Measurements from ENCODE around the gene ZMIZ1.

Gene ZMIZ1

GRCh38 chr10:79247373-79248137 is 178.8 kb downstream of the ZMIZ1 start:
- no peak for DNase-seq (ENCODE audit: low read depth)

DNA sequence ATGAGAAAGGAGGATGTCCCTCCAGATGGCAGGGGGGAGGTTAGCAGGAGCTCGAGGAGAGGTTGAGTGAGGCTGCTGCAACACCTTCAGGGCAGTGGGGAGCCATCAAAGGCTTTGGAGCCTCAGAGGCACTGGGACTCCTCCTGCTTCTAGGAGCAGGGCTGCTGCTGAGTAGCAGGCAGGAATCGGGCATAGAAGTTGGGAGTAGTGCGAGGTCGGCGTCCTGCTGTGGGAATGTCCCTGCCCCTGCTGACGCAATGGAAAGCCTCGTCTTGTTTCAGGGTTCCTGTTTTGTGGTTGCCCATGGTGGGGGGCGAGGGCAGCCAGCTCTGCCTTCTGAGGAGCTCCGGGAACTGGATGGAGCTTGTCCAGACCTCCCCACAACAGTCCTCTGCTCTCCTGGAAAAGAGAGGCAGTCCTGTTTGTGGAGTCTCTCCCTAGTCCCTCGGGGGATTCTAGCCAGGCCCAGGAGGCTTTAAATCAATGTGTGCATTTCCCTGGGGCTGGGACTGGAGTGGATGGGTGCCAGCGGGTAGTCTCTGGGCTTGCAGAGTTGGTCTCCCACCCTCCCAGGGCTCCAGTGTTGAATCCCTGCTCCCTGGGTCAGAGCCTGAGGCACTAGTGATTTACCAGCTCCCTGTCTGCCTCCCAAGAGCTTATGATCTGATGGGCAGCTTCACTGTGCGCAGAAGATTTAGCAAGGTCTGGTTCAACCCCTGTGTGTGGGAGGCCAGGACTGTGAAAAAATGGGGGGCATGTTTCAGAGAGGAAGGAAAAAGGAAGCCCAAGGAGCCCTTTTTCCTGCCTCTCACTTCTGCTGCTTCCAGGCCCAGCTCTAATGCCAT is 179.8 kb downstream of the ZMIZ1 start:
- no peak for DNase-seq (ENCODE audit: low read depth)

- no peak for DNase-seq (ENCODE audit: low read depth)
Measured at GRCh38 chr10:79249186-79250121, 180.7 kb downstream of the ZMIZ1 start.

GRCh38 chr10:79250259-79250658 is 181.5 kb downstream of the ZMIZ1 start:
- no peak for DNase-seq (ENCODE audit: low read depth)

GRCh38 chr10:79252450-79252849 is 183.7 kb downstream of the ZMIZ1 start:
- no peak for DNase-seq (ENCODE audit: low read depth)

DNA sequence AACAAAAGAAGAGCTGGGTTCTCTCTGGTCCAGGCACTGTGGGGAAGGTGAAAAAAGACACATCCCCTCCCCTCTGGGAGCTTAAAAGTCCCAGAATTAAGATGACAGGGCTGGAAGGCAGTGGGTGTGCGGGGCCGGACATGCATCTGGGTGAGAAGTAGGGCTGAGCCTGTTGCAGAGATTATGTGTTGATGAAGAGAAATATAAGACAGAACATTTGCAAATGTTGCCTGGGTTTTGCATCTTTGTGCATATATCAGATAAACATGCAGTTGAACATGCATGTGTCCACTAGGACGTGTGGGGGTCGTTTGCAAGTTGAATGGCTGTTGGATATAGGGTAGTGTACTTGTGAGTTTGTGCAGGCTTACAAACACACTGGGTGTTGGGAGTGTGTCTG is 184.2 kb downstream of the ZMIZ1 start:
- DNase-seq (ENCODE audit: low read depth) = no peak

DNA sequence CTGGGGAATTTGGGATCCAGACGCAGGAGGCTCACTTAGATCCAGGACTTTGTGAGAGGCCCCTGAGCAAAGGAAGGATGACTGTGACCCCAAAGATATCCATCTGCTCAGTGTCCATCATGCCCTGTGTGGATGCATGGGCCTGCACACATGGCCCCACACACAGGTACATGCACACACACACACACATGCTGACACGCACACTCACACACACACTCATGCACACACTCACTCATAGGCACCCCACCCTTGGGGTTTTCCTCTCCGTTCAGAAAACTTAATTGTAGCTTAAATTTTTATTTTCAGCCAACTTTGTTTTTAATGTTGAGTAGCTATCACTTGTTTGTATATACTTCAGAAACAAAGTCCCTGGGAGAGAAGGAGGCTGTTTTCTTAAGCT is 184.9 kb downstream of the ZMIZ1 start:
- no peak for DNase-seq (ENCODE audit: low read depth)

DNA sequence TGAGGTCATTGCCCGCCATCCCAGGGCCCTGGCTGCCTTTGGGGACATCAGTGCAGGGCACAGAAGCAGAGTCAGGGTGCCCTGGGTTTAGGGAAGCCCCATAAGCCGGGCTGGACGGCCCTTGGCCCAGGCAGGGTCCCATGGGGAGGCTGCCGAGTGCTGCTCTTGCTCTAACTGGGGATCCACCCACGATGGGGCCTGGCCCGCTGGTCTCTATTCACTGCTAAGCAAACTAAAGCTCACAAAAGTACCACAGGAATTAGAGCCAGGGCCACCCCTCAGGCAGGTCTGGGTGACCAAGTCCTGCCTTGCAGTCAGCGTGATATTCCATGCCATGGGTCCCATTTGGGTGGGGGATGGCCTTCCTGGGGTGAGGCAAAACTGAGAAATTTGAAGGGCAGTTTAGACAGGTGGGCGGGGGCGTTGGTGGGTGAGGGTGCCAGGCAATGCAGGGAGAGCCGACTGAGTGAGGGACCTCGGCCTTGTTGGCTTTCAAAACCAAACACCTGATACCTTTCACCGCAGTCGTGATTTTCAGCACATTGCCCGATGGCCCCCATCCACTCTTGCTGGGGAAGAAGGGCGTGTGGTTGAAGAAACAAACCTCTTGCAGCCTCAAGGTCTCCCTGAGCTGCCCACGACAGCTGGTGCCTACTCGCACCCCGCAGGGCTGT is 185.7 kb downstream of the ZMIZ1 start:
- no peak for DNase-seq (ENCODE audit: low read depth)

DNA sequence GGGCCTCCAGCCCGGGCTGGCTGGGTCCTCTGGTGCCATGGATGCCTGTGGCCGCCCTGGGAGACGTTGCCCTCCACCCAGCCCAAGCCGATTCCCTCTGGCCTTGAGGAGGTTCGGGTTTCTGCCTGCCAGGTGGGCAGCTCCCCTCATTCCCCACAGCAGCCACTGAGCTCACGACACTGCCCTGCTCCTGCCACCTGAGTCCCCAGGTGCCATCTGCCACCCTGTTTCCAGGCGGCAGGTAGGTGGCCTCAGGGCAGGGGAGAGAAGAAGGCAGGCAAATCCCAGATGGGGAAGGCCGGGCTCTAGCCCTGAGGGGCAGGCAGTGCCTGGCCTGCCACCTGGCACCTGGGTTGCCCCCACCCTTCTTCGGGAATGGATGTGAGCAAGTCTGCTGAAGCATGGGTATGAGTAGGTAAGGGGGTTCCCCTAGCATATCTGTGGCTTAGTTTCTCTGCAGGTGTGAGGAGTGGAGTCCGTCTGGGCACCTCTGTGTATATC is 186.3 kb downstream of the ZMIZ1 start:
- no peak for DNase-seq (ENCODE audit: low read depth)

DNA sequence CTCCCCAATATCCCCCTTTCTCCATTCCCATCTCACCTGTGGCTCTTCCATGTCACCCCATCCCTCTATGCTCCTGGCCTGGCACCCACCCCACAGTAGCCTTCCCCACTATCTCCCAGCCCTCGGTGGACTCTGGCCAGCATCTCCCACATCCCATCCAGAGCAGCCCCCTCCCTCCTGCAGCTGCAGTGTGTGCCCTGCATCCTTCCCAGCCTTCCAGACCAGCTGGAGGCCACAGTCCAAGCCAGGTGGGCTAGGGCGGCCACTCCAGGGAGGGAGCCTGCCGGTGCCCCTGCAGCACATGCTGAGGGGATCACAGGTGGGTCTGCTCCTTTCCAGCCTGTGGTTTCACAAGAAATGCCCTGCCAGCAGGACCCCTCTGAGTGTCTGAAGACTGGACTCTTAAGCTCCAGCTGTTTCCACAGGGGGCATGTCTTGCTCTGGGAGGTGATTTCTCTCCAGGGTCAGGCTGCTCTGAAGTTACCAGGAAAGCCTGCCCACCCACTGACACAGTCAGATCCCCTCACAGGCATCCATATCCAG is 187.6 kb downstream of the ZMIZ1 start:
- DNase-seq (ENCODE audit: low read depth) = no peak

DNA sequence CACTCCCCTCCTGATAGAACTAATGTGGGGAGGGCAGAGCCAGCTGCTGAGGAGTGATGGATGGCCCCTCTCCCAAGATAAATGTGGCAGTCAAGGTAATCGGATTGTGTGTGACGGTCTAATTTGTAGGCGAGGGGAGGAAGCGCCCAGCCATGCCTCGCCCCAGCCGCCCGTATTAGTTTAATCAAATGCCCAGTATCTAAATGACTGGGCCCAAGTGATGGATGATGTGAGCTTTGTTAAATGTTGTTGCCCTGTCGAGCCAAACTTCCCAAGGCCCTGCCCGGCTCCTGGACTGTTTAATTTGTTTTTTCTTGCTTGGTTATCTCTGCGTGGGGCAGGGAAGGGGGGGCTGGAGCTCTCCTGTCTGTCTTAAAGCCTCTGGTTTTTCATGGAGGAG is 190.1 kb downstream of the ZMIZ1 start:
- no peak for DNase-seq (ENCODE audit: low read depth)

- DNase-seq (ENCODE audit: low read depth) = no peak
Measured at GRCh38 chr10:79259834-79260233, 191.1 kb downstream of the ZMIZ1 start.

DNA sequence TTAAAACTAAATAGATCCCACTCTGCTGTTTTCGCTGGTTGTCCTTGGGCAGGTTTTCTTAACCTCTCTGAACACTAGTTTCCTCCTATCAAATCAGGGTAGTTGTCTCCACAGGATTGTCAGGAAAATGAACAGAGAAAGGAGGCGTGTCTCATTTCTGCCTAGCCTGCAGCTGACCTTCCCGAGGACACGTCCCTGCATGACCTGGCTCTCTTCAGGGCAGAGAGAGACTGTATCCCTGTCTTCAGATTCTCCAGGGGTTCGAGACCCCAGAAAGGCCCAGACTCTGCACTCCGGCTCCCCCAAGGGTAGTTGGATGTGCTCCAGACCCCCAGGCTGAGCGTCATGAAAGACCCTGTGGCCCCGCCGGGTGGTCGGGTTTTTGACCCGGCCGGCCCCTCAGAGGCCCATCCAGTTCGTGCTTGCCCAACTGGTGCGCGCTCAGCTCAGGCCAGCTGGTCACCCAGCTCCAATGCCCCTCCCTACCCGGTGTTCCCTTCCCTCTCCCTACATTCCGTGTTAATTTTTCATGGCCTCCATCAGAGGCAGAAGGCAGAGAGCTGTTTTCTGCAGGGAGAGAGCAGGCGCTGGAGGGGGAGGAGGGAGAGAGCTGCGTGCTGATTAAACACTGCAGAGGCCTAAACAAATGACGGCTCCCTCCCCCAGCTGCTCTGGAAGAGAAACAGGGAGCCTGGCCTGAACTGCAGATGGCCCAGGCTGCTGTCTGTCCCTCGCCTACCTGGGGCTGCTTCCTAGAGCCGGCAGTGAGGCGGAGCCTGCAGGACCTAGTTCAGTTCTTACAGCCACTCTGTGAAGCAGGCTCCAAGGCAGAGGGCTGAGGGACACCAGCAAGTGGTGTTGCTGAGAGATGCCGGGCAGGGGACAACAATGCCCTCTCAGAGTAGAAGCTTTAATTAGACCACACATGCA is 192.3 kb downstream of the ZMIZ1 start:
- no peak for DNase-seq (ENCODE audit: low read depth)

DNA sequence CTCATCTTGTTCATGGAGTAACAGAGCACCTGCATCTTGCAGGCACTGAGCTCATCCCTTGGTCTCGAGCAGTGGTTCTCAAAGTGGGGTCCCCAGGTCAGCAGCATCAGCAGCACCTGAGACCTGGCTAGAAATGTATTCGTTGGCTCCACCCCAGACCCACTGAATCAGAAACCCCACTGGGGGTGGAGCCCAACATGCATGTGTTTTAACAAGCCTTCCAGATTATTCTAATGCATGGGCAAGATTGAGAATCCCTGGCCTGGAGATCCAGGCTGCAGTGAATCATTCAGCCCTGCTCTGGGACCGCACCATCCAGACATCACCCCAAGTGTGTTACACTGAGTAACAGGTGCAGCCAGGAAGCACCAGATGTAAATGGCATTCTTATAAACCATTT is 193.4 kb downstream of the ZMIZ1 start:
- DNase-seq (ENCODE audit: low read depth) = no peak

- DNase-seq (ENCODE audit: low read depth) = no peak
Measured at GRCh38 chr10:79262959-79263746, 194.4 kb downstream of the ZMIZ1 start.

- no peak for DNase-seq (ENCODE audit: low read depth)
Measured at GRCh38 chr10:79263939-79264338, 195.2 kb downstream of the ZMIZ1 start.

DNA sequence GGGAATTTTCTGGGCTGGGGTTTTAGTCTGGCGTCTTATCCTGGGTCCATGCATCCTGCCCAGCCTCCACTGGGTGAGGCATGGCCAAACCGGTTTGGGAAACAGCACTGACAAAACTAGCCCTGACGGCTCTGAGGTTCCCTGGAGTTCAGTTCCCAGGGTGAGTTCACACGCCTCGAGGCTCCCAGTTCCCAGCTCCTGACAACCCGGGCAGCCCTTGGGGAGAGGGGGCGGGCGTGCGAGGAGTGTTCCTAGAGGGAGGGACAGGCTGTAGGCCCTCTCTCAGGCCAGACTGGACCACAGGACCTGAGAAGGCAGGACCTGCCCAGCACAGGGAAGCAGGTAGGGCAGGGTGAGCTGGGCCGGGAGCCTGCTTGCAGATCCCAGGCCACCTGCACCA is 196.2 kb downstream of the ZMIZ1 start:
- no peak for DNase-seq (ENCODE audit: low read depth)

- DNase-seq (ENCODE audit: low read depth) = no peak
Measured at GRCh38 chr10:79266084-79266483, 197.3 kb downstream of the ZMIZ1 start.
